Skeletal muscle cell (primary cell): Measurements from ENCODE around the gene MRPL38.

Source experiments
- DNase-seq: peaks from one replicate; pipeline ENCODE4 v3.0.0-alpha.2; 2010; ENCODE audit warnings: low read depth
- H3K4me3 ChIP-seq: 2 replicates; pipeline ENCODE4 v1.5.1; 2011; ENCODE audit warnings: low read depth, mild to moderate bottlenecking, control low read depth, low read length, moderate library complexity

Gene MRPL38

GRCh38 chr17:75921596-75921995 is 16.9 kb upstream of the MRPL38 start:
- no peak for DNase-seq
- no peak overlapping the region for H3K4me3 ChIP-seq

GRCh38 chr17:75920045-75920560 is 15.4 kb upstream of the MRPL38 start:
- DNase-seq = no peak
- H3K4me3 ChIP-seq = no peak overlapping the region

- no peak overlapping the region for H3K4me3 ChIP-seq
- no peak for DNase-seq
Observed at GRCh38 chr17:75919611-75920010, 14.9 kb upstream of the MRPL38 start.

- no peak overlapping the region for H3K4me3 ChIP-seq
- DNase-seq = no peak
Observed at GRCh38 chr17:75917917-75918445, 13.3 kb upstream of the MRPL38 start.

- no peak overlapping the region for H3K4me3 ChIP-seq
- no peak for DNase-seq
Observed at GRCh38 chr17:75917141-75917916, 12.6 kb upstream of the MRPL38 start.

- DNase-seq = no peak
- H3K4me3 ChIP-seq = no peak overlapping the region
Observed at GRCh38 chr17:75915268-75915667, 10.6 kb upstream of the MRPL38 start.

- no peak for DNase-seq
- H3K4me3 ChIP-seq = no peak overlapping the region
Observed at GRCh38 chr17:75914643-75915267, 10.1 kb upstream of the MRPL38 start.

GRCh38 chr17:75913537-75914210 is 9.0 kb upstream of the MRPL38 start:
- no peak overlapping the region for H3K4me3 ChIP-seq
- DNase-seq = no peak

GRCh38 chr17:75910699-75911098 is 6.0 kb upstream of the MRPL38 start:
- H3K4me3 ChIP-seq = no peak overlapping the region
- no peak for DNase-seq

- no peak overlapping the region for H3K4me3 ChIP-seq
- DNase-seq = no peak
Observed at GRCh38 chr17:75909812-75910274, 5.2 kb upstream of the MRPL38 start.

GRCh38 chr17:75909051-75909811 is 4.5 kb upstream of the MRPL38 start:
- no peak overlapping the region for H3K4me3 ChIP-seq

GRCh38 chr17:75908201-75908600 is 3.5 kb upstream of the MRPL38 start:
- H3K4me3 ChIP-seq = no peak overlapping the region
- no peak for DNase-seq

More at GRCh38 chr17:75909051-75909811, 4.5 kb upstream of the MRPL38 start:
- no peak for DNase-seq

- H3K4me3 ChIP-seq = no peak overlapping the region
- DNase-seq = no peak
Observed at GRCh38 chr17:75906143-75906884, 1.6 kb upstream of the MRPL38 start.

GRCh38 chr17:75902406-75902805 is 2.3 kb downstream of the MRPL38 start:
- H3K4me3 ChIP-seq = no peak overlapping the region
- no peak for DNase-seq

- DNase-seq = no peak
- no peak overlapping the region for H3K4me3 ChIP-seq
Observed at GRCh38 chr17:75901727-75902126, 3.0 kb downstream of the MRPL38 start.

- no peak overlapping the region for H3K4me3 ChIP-seq
- no peak for DNase-seq
Observed at GRCh38 chr17:75900691-75901533, 3.8 kb downstream of the MRPL38 start.

GRCh38 chr17:75899767-75900468 is 4.8 kb downstream of the MRPL38 start:
- no peak overlapping the region for H3K4me3 ChIP-seq
- no peak for DNase-seq
